Measurements from ENCODE around the gene KRTAP10-4. TPM values are rescaled to one million over a fixed set of nuclear protein-coding genes. Genes with fewer than 3 reads are reported as not detected.

KRTAP10-4 gene
- total RNA-seq, 1 experiment from 2014 or later, result not detected

- no peaks in the 10 kb centered on the region for H3K4me1 ChIP-seq (ENCODE audit: control insufficient read depth in 1 of 2, insufficient read depth in 2 of 2, low read length in 2 of 2)
- H3K4me3 ChIP-seq (replicated peaks in 1 of 2; ENCODE audit: low read depth in 1 of 2, low read length in 2 of 2), result no peak overlapping the region
- DNase-seq (ENCODE audit: low read depth, low spot score) (no peak), ATAC-seq (no peak)
- H2AFZ ChIP-seq (ENCODE audit: low read depth, low read length, poor library complexity, severe bottlenecking), result no peak overlapping the region
- no peaks in the 10 kb centered on the region for H3K9me2 ChIP-seq (ENCODE audit: insufficient read depth)
- TF ChIP-seq EZH2phosphoT487 (IDR thresholded peaks at IDR 0.05; ENCODE audit: borderline replicate concordance) (no peak), REST (IDR thresholded peaks at IDR 0.05; ENCODE audit: low read depth) (no peak), ZBTB33 (IDR thresholded peaks at IDR 0.05; ENCODE audit: extremely low read depth, insufficient replicate concordance, low read length) (no peak), POLR2A (IDR thresholded peaks at IDR 0.05; ENCODE audit: borderline replicate concordance, extremely low read depth, insufficient read depth, insufficient read length) (no peak), CBX3 (IDR thresholded peaks at IDR 0.05; ENCODE audit: low read depth) (no peak), CEBPB (IDR thresholded peaks at IDR 0.05; ENCODE audit: low read depth) (no peak)
- no peaks in the 10 kb centered on the region for H3K79me2 ChIP-seq (ENCODE audit: insufficient read depth, low read length)
- H3K4me2 ChIP-seq (ENCODE audit: low read length), result no peak overlapping the region
- H4K20me1 ChIP-seq (ENCODE audit: insufficient read depth), result no peaks in the 10 kb centered on the region
- H3K9me3 ChIP-seq (ENCODE audit: control insufficient read depth in 1 of 2, insufficient read depth in 1 of 2, low read depth in 1 of 2, low read length in 2 of 2), result no peaks in the 10 kb centered on the region
- POLR2A ChIA-PET, result no interaction called here
- CTCF ChIA-PET, result no interaction called here
- H3K9ac ChIP-seq (ENCODE audit: low read length), result no peak overlapping the region
- H3K27ac ChIP-seq (ENCODE audit: low read depth, low read length), result no peak overlapping the region
- BruUV-seq (replicated peaks), result no TSS peak
- H3K27me3 ChIP-seq (ENCODE audit: insufficient read depth, low read length), result peaks cover 6% of the 10 kb centered on the region
- H3K36me3 ChIP-seq (ENCODE audit: control insufficient read depth in 1 of 2, insufficient read depth in 2 of 2, low read length in 2 of 2), result no peaks in the 10 kb centered on the region
- RAD21 ChIA-PET (ENCODE audit: low non-redundant PET in 1 of 2, low total read pairs in 2 of 2, uncharacterized antibody in 2 of 2, unreplicated experiment in 2 of 2), result no interaction called here
- intact Hi-C loops (cut with micrococcal nuclease), result loop anchor here (10.0 kb wide), 1 partner anchor 108 kb away; no protein-coding TSS in a partner anchor
These were observed 7.1 kb upstream of the KRTAP10-4 start for GRCh38 chr21:44566403-44566802.
